MV-4-11 (cell line): ENCODE data around the gene CORIN.
"Not testable (repeated sequence)": the region's sequence is repeated elsewhere in the genome, so short reads cannot be mapped to it uniquely, and the experiment has no call there.

Source experiments
- DNase-seq: peaks from one replicate; lab custom pipeline; 2025; lab: John Stamatoyannopoulos, UW

CORIN gene

GRCh38 chr4:47721892-47722575 is 115.8 kb downstream of the CORIN start:
- DNase-seq = peak; percentile 45

GRCh38 chr4:47721485-47721884 is 116.4 kb downstream of the CORIN start:
- DNase-seq = no peak

GRCh38 chr4:47720787-47721186 is 117.1 kb downstream of the CORIN start:
- no peak for DNase-seq

- DNase-seq = no peak
Measured at GRCh38 chr4:47719576-47719975, 118.3 kb downstream of the CORIN start.

- peak; percentile 65 for DNase-seq
Measured at GRCh38 chr4:47718696-47719095, 119.2 kb downstream of the CORIN start.

GRCh38 chr4:47717188-47717587 is 120.7 kb downstream of the CORIN start:
- no peak for DNase-seq

- DNase-seq = peak; percentile 71
Measured at GRCh38 chr4:47715716-47716416, 122.0 kb downstream of the CORIN start.

- DNase-seq = no peak
Measured at GRCh38 chr4:47714269-47714668, 123.6 kb downstream of the CORIN start.

- DNase-seq = no peak
Measured at GRCh38 chr4:47713129-47713834, 124.6 kb downstream of the CORIN start.

GRCh38 chr4:47711646-47712045 is 126.2 kb downstream of the CORIN start:
- DNase-seq = no peak

- no peak for DNase-seq
Measured at GRCh38 chr4:47711183-47711582, 126.7 kb downstream of the CORIN start.

GRCh38 chr4:47706352-47706751 is 131.5 kb downstream of the CORIN start:
- not testable (repeated sequence) for DNase-seq

- DNase-seq = peak; percentile 51
Measured at GRCh38 chr4:47705326-47705981, 132.4 kb downstream of the CORIN start.

- DNase-seq = peak; percentile 28
Measured at GRCh38 chr4:47704693-47705325, 133.1 kb downstream of the CORIN start.

- no peak for DNase-seq
Measured at GRCh38 chr4:47703956-47704355, 133.9 kb downstream of the CORIN start.

- DNase-seq = no peak
Measured at GRCh38 chr4:47703008-47703407, 134.9 kb downstream of the CORIN start.

GRCh38 chr4:47701286-47701685 is 136.6 kb downstream of the CORIN start:
- DNase-seq = no peak

- DNase-seq = no peak
Measured at GRCh38 chr4:47698837-47699236, 139.0 kb downstream of the CORIN start.

GRCh38 chr4:47696823-47697222 is 141.0 kb downstream of the CORIN start:
- DNase-seq = no peak

- DNase-seq = no peak
Measured at GRCh38 chr4:47695260-47695659, 142.6 kb downstream of the CORIN start.

- DNase-seq = no peak
Measured at GRCh38 chr4:47694322-47694721, 143.5 kb downstream of the CORIN start.

- DNase-seq = no peak
Measured at GRCh38 chr4:47692691-47693090, 145.2 kb downstream of the CORIN start.
